Measurements from ENCODE around the gene MRTFA.

DNA sequence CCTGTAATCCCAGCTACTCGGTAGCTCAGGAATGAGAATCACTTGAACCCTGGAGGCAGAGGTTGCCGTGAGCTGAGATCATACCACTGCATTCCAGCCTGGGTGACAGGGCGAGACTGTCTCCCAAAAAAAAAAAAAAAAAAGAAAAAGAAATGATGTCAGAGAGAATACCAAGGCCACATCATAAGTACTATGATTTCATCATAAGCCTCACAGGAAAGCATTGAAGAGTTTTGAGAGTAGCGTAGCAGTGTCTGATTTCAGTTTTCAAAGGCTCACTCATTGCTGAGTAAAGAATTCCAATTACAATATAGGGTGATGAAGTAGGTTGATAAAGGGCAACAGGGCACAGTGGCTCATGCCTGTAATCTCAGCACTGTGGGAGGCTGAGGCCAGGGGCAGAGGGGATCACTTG lies 88.8 kb downstream of the MRTFA start:
- TF ChIP-seq POLR2A (IDR thresholded peaks at IDR 0.05; ENCODE audit: low read depth, low read length) (no peak), POLR2AphosphoS5 (IDR thresholded peaks at IDR 0.05; ENCODE audit: low read depth, low read length) (no peak)
